Activated CD8-positive, alpha-beta T cell treated with anti-CD3 and anti-CD28 coated beads for 36 hours (primary cell): ENCODE measurements around the gene NPAP1. TPM values are rescaled to one million over a fixed set of nuclear protein-coding genes. Genes with fewer than 3 reads are reported as not detected.
"Not testable (repeated sequence)": the region's sequence is repeated elsewhere in the genome, so short reads cannot be mapped to it uniquely, and the experiment has no call there.

Experiments
- ATAC-seq: fragments of 200-7000 bp; cut with Tn5 transposase; one replicate; pipeline ENCODE4 v1.10.0; 2021; ENCODE audit warnings: mild to moderate bottlenecking, moderate library complexity
- CTCF ChIA-PET: fragments of 350-600 bp; sonication (Branson Sonifier 250); formaldehyde crosslinking; loops from one replicate; lab custom pipeline; 2021; ENCODE audit warnings: antibody characterized with exemption; lab: Charles Lee
- POLR2A ChIA-PET: fragments of 350-600 bp; sonication (Branson Sonifier 250); formaldehyde crosslinking; loops from one replicate; lab custom pipeline; 2021; ENCODE audit warnings: antibody characterized with exemption; lab: Charles Lee
- DNase-seq: peaks from one replicate; pipeline ENCODE4 v3.0.0-alpha.2; 2020
- H3K27ac Mint-ChIP-seq: one replicate; pipeline ENCODE4 v1.8.0; 2021; ENCODE audit warnings: mild to moderate bottlenecking, mixed read lengths
- H3K27me3 Mint-ChIP-seq: one replicate; pipeline ENCODE4 v1.8.0; 2021; ENCODE audit warnings: mixed read lengths
- H3K36me3 Mint-ChIP-seq: one replicate; pipeline ENCODE4 v1.8.0; 2021; ENCODE audit warnings: low read depth, mixed read lengths
- H3K4me1 Mint-ChIP-seq: one replicate; pipeline ENCODE4 v1.8.0; 2021; ENCODE audit warnings: low read depth, mixed read lengths
- H3K4me3 Mint-ChIP-seq: one replicate; pipeline ENCODE4 v1.8.0; 2021; ENCODE audit warnings: mild to moderate bottlenecking, moderate library complexity, mixed read lengths
- H3K9me3 Mint-ChIP-seq: one replicate; pipeline ENCODE4 v1.8.0; 2021; ENCODE audit warnings: mixed read lengths
- CTCF ChIP-seq: fragments of 200-600 bp; IDR thresholded peaks from one replicate; pipeline ENCODE4 v1.8.0; 2022; ENCODE audit warnings: antibody characterized with exemption, mild to moderate bottlenecking
- intact Hi-C: fragments of 100-400 bp; cut with micrococcal nuclease; formaldehyde crosslinking; loops from one replicate; pipeline ENCODE4 v1.10.0; 2022
- total RNA-seq, 2 experiments: library from RNA; stranded (reverse); gene quantifications; one replicate each; pipeline ENCODE4 v1.2.3, GENCODE V29; 2021

The NPAP1 gene
- not detected for total RNA-seq

GRCh38 chr15:24675332-24676144 lies at the start of gene NPAP1:
NPAP1 (plus strand) TSS chr15:24675775; CDS start chr15:24675868, 93 bp downstream.
- no peak within 1 kb of the TSS for H3K27ac Mint-ChIP-seq
- H3K27me3 Mint-ChIP-seq, result no peaks in the 10 kb centered on the region
- DNase-seq (no peak), ATAC-seq (no peak)
- intact Hi-C loops, result no loop called here
- ChIA-PET POLR2A (no interaction called here), CTCF (no interaction called here)
- no peaks in the 10 kb centered on the region for H3K4me1 Mint-ChIP-seq
- no peak for TF ChIP-seq CTCF
- no peak within 1 kb of the TSS for H3K4me3 Mint-ChIP-seq
- H3K36me3 Mint-ChIP-seq, result no peaks in the 10 kb centered on the region
- H3K9me3 Mint-ChIP-seq, result peaks cover 9% of the 10 kb centered on the region

- intact Hi-C loops, result no loop called here
- ATAC-seq (no peak), DNase-seq (no peak)
- no peak for TF ChIP-seq CTCF
- H3K9me3 Mint-ChIP-seq, result peaks cover 15% of the 10 kb centered on the region
- no peaks in the 10 kb centered on the region for H3K4me1 Mint-ChIP-seq
- no peaks in the 10 kb centered on the region for H3K36me3 Mint-ChIP-seq
- ChIA-PET CTCF (no interaction called here), POLR2A (no interaction called here)
- no peak overlapping the region for H3K4me3 Mint-ChIP-seq
- no peaks in the 10 kb centered on the region for H3K27me3 Mint-ChIP-seq
- H3K27ac Mint-ChIP-seq, result no peak overlapping the region
Measured at GRCh38 chr15:24627443-24627842, 48.1 kb upstream of the NPAP1 start.

- Mint-ChIP-seq H3K4me3 (no peak overlapping the region), H3K36me3 (no peaks in the 10 kb centered on the region), H3K27me3 (no peaks in the 10 kb centered on the region), H3K4me1 (no peaks in the 10 kb centered on the region), H3K9me3 (peaks cover 20% of the 10 kb centered on the region), H3K27ac (no peak overlapping the region)
- ChIA-PET CTCF (no interaction called here), POLR2A (no interaction called here)
- intact Hi-C loops, result no loop called here
- DNase-seq (no peak), ATAC-seq (no peak)
- no peak for TF ChIP-seq CTCF
Measured at GRCh38 chr15:24633082-24633481, 42.5 kb upstream of the NPAP1 start.

- H3K9me3 Mint-ChIP-seq, result peaks cover 19% of the 10 kb centered on the region
- CTCF ChIA-PET, ATAC-seq, H3K4me1 Mint-ChIP-seq, H3K27me3 Mint-ChIP-seq, intact Hi-C loops, H3K27ac Mint-ChIP-seq, DNase-seq, H3K36me3 Mint-ChIP-seq, POLR2A ChIA-PET, H3K4me3 Mint-ChIP-seq: not testable (repeated sequence)
Measured at GRCh38 chr15:24639412-24639811, 36.2 kb upstream of the NPAP1 start.

- POLR2A ChIA-PET, result no interaction called here
Measured at GRCh38 chr15:24645627-24646026, 29.9 kb upstream of the NPAP1 start.

More at GRCh38 chr15:24645627-24646026, 29.9 kb upstream of the NPAP1 start:
- no peak for DNase-seq
- Mint-ChIP-seq H3K4me1 (no peaks in the 10 kb centered on the region), H3K27ac (no peak overlapping the region), H3K4me3 (no peak overlapping the region), H3K9me3 (peaks cover 16% of the 10 kb centered on the region), H3K27me3 (no peaks in the 10 kb centered on the region), H3K36me3 (no peaks in the 10 kb centered on the region)
- TF ChIP-seq CTCF, result no peak
- intact Hi-C loops, result no loop called here
- ATAC-seq, result no peak
- CTCF ChIA-PET, result no interaction called here
